ENCODE results near the gene POMP. TPM values are rescaled to one million over a fixed set of nuclear protein-coding genes. Genes with fewer than 3 reads are reported as not detected.
"Not testable (repeated sequence)": the region's sequence is repeated elsewhere in the genome, so short reads cannot be mapped to it uniquely, and the experiment has no call there.

POMP gene
- total RNA-seq, 6 experiments from 2014 or later = 31.8 to 60.6 (median 50.2) TPM

DNA sequence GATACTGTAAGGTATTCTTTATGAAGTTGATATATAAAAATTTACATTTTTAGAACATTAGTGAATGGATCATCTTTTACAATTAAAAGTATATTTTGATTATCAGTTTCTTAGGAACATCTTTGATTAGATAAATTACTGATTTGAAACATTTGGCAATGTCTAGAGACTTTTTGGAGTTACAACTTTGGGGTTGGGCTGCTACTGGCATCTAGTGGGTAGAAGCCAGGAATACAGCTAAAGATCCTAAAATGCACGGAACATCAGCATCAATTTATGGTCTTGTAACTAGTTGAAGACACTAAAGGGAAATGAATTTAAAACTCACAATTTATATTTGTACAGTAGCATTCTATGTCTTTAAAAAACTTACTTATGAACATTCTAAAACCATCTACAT is 19.9 kb downstream of the POMP start:
- Histone ChIP-seq H3K27me3 (no peaks in the 10 kb centered on the region), H3K36me3 (peaks cover 0 to 55% (median 18%) of the 10 kb centered on the region in 4 donors), H3K4me3 (no peak overlapping the region), H3K27ac (no peak overlapping the region), H3K4me1 (no peaks in the 10 kb centered on the region), H3K9me3 (no peaks in the 10 kb centered on the region)
- DNase-seq (no peak), ATAC-seq (no peak)
- TF ChIP-seq POLR2A (IDR thresholded peaks at IDR 0.05) = no peak
- TF ChIP-seq, protein P1, sequence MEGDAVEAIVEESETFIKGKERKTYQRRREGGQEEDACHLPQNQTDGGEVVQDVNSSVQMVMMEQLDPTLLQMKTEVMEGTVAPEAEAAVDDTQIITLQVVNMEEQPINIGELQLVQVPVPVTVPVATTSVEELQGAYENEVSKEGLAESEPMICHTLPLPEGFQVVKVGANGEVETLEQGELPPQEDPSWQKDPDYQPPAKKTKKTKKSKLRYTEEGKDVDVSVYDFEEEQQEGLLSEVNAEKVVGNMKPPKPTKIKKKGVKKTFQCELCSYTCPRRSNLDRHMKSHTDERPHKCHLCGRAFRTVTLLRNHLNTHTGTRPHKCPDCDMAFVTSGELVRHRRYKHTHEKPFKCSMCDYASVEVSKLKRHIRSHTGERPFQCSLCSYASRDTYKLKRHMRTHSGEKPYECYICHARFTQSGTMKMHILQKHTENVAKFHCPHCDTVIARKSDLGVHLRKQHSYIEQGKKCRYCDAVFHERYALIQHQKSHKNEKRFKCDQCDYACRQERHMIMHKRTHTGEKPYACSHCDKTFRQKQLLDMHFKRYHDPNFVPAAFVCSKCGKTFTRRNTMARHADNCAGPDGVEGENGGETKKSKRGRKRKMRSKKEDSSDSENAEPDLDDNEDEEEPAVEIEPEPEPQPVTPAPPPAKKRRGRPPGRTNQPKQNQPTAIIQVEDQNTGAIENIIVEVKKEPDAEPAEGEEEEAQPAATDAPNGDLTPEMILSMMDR (IDR thresholded peaks at IDR 0.05) = no peak
- 91% methylated on average over 1 of the region's 1 CpG for WGBS (ENCODE audit: insufficient coverage, low coverage, low lambda C conversion rate, missing lambda C conversion rate)
- intact Hi-C loops (cut with DNase I) = no loop called here

DNA sequence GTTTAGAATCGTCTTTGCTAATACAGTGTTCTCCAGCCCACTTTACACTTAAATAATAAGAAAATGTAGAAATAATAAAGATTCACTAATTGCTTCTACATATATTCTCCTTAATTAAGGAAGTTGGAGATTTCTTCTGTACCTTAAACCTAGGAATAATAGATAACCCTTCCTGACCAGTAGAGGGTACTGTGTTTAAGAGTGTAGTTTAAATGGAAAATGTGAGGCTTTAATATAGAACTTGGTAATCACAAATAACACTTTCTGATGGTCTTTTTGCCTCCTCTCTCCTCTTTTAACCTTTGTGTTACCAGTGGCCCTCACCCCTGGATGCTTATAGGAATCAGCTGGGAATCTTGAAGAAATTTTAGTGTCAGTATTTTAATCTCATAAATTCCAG is 20.7 kb downstream of the POMP start:
- no peak overlapping the region for H3K4me3 ChIP-seq
- intact Hi-C loops (cut with DNase I) = loop anchor here (10.0 kb wide), 1 partner anchor 115 kb away; no protein-coding TSS in a partner anchor
- TF ChIP-seq POLR2A (IDR thresholded peaks at IDR 0.05) = no peak
- TF ChIP-seq, protein P1 (IDR thresholded peaks at IDR 0.05) = peak; percentile 34 to 50 (median 38)
- peak; percentile 44 to 64 (median 50) for ATAC-seq
- H3K36me3 ChIP-seq = peaks cover 0 to 47% (median 14%) of the 10 kb centered on the region in 4 donors
- H3K4me1 ChIP-seq = no peaks in the 10 kb centered on the region
- no peak overlapping the region for H3K27ac ChIP-seq
- WGBS (ENCODE audit: insufficient coverage, low coverage, low lambda C conversion rate, missing lambda C conversion rate) = 53% methylated on average over 1 of the region's 1 CpG
- H3K27me3 ChIP-seq = no peaks in the 10 kb centered on the region
- no peaks in the 10 kb centered on the region for H3K9me3 ChIP-seq
- DNase-seq = no peak

DNA sequence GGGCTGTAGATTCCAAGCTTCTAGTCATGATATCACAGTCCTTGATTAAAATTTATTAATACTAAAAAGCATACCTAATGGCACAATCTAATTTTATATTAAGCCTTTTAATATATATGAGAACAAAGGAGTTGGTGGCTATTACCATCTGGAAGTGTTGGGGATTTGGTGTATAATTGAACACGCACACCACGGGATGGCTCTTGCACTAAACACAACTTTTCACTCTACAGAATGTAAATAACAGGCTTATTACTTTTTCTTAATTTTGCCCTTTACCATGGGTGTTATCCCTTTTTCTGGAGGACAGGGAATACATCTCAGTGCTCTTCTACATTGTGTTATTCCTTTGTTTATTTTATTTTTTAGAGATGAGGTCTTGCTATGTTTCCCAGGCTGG is 21.6 kb downstream of the POMP start:
- DNase-seq (no peak), ATAC-seq (no peak)
- no peaks in the 10 kb centered on the region for H3K4me1 ChIP-seq
- H3K4me3 ChIP-seq = no peak overlapping the region
- no peak overlapping the region for H3K27ac ChIP-seq
- WGBS (ENCODE audit: insufficient coverage, low coverage, low lambda C conversion rate, missing lambda C conversion rate) = 62% methylated on average over 2 of the region's 2 CpGs
- intact Hi-C loops (cut with DNase I) = loop anchor here (10.0 kb wide), 1 partner anchor 114 kb away; no protein-coding TSS in a partner anchor
- H3K36me3 ChIP-seq = peaks cover 0 to 38% (median 11%) of the 10 kb centered on the region in 4 donors
- no peak for TF ChIP-seq POLR2A (IDR thresholded peaks at IDR 0.05)
- TF ChIP-seq, protein P1 (IDR thresholded peaks at IDR 0.05) = no peak
- no peaks in the 10 kb centered on the region for H3K9me3 ChIP-seq
- H3K27me3 ChIP-seq = no peaks in the 10 kb centered on the region

DNA sequence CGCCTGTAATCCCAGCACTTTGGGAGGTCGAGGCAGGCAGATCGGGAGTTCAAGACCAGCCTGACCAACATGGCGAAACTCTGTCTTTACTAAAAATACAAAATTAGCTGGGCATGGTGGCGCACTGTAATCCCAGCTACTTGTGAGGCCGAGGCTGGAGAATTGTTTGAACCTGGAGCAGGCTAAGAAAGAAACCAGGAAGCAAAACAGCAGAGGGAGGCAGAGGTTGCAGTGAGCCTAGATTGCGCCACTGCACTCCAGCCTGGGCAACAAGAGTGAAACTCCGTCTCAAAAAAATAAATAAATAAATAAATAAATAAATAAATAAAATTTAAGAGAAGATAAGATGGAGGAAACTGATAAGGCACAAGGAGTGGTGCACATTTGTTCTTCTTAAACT is 24.2 kb downstream of the POMP start:
- not testable (repeated sequence) for H3K27ac ChIP-seq, H3K4me3 ChIP-seq, H3K27me3 ChIP-seq, DNase-seq, H3K4me1 ChIP-seq, H3K9me3 ChIP-seq
- intact Hi-C loops (cut with DNase I) = loop anchor here (10.0 kb wide), 1 partner anchor 112 kb away; no protein-coding TSS in a partner anchor
- TF ChIP-seq, protein P1 (IDR thresholded peaks at IDR 0.05) = peak in 3 of 4 donors; percentile 13 to 23 (median 18)
- 58% methylated on average over 6 of the region's 8 CpGs for WGBS (ENCODE audit: insufficient coverage, low coverage, low lambda C conversion rate, missing lambda C conversion rate)
- H3K36me3 ChIP-seq = peaks cover 0 to 15% (median 3%) of the 10 kb centered on the region in 4 donors
- peak in 3 of 4 donors; percentile 47 to 72 (median 49) for ATAC-seq

Data from right lobe of liver (tissue), 6 donors.